IPS-15b (cell line): ENCODE results near the gene C5.
A peak's percentile ranks its signal among the peaks of the same experiment; 100 is the strongest.

Experiments used
- H3K27me3 ChIP-seq: one replicate; pipeline ENCODE4 v1.6.1; 2013; ENCODE audit warnings: low read length; ENCODE audit not compliant: control insufficient read depth, insufficient read depth
- H3K36me3 ChIP-seq: one replicate; pipeline ENCODE4 v1.6.1; 2013; ENCODE audit warnings: low read length; ENCODE audit not compliant: control insufficient read depth, insufficient read depth
- H3K4me1 ChIP-seq: one replicate; pipeline ENCODE4 v1.6.1; 2013; ENCODE audit warnings: mild to moderate bottlenecking, low read length; ENCODE audit not compliant: control insufficient read depth, insufficient read depth
- H3K4me3 ChIP-seq: one replicate; pipeline ENCODE4 v1.5.1; 2013; ENCODE audit warnings: low read depth, low read length
- H3K9ac ChIP-seq: one replicate; pipeline ENCODE4 v1.6.1; 2013; ENCODE audit warnings: low read depth, mild to moderate bottlenecking, low read length
- H3K9me3 ChIP-seq: one replicate; pipeline ENCODE4 v1.6.1; 2013; ENCODE audit warnings: mild to moderate bottlenecking, low read length; ENCODE audit not compliant: control insufficient read depth, insufficient read depth

Gene C5

GRCh38 chr9:120937596-120937995 is 112.5 kb downstream of the C5 start:
- peaks cover 13% of the 10 kb centered on the region for H3K4me1 ChIP-seq
- no peaks in the 10 kb centered on the region for H3K9me3 ChIP-seq
- H3K4me3 ChIP-seq = no peak overlapping the region
- no peaks in the 10 kb centered on the region for H3K36me3 ChIP-seq
- H3K9ac ChIP-seq = no peak overlapping the region
- H3K27me3 ChIP-seq = peaks cover 5% of the 10 kb centered on the region

GRCh38 chr9:120937127-120937526 is 112.9 kb downstream of the C5 start:
- H3K4me3 ChIP-seq = no peak overlapping the region
- H3K27me3 ChIP-seq = peaks cover 5% of the 10 kb centered on the region
- peaks cover 8% of the 10 kb centered on the region for H3K4me1 ChIP-seq
- no peaks in the 10 kb centered on the region for H3K9me3 ChIP-seq
- no peaks in the 10 kb centered on the region for H3K36me3 ChIP-seq
- no peak overlapping the region for H3K9ac ChIP-seq

GRCh38 chr9:120936764-120937122 is 113.3 kb downstream of the C5 start:
- Histone ChIP-seq H3K9ac (no peak overlapping the region), H3K4me1 (peaks cover 7% of the 10 kb centered on the region)

GRCh38 chr9:120936011-120936763 is 113.9 kb downstream of the C5 start:
- Histone ChIP-seq H3K4me1 (peaks cover 5% of the 10 kb centered on the region), H3K4me3 (no peak overlapping the region), H3K9me3 (no peaks in the 10 kb centered on the region), H3K27me3 (peaks cover 5% of the 10 kb centered on the region), H3K9ac (no peak overlapping the region), H3K36me3 (no peaks in the 10 kb centered on the region)

More at GRCh38 chr9:120936764-120937122, 113.3 kb downstream of the C5 start:
- no peaks in the 10 kb centered on the region for H3K9me3 ChIP-seq
- no peak overlapping the region for H3K4me3 ChIP-seq
- no peaks in the 10 kb centered on the region for H3K36me3 ChIP-seq
- peaks cover 5% of the 10 kb centered on the region for H3K27me3 ChIP-seq

- Histone ChIP-seq H3K4me1 (no peaks in the 10 kb centered on the region), H3K4me3 (no peak overlapping the region), H3K36me3 (no peaks in the 10 kb centered on the region), H3K9me3 (no peaks in the 10 kb centered on the region), H3K9ac (no peak overlapping the region), H3K27me3 (peaks cover 5% of the 10 kb centered on the region)
Measured at GRCh38 chr9:120935383-120935857, 114.7 kb downstream of the C5 start.

GRCh38 chr9:120934281-120934680 is 115.8 kb downstream of the C5 start:
- Histone ChIP-seq H3K4me1 (no peaks in the 10 kb centered on the region), H3K36me3 (no peaks in the 10 kb centered on the region), H3K27me3 (peaks cover 5% of the 10 kb centered on the region), H3K9ac (no peak overlapping the region), H3K9me3 (no peaks in the 10 kb centered on the region), H3K4me3 (no peak overlapping the region)

GRCh38 chr9:120933310-120934055 is 116.6 kb downstream of the C5 start:
- H3K9me3 ChIP-seq = no peaks in the 10 kb centered on the region
- H3K27me3 ChIP-seq = peaks cover 5% of the 10 kb centered on the region
- H3K36me3 ChIP-seq = no peaks in the 10 kb centered on the region
- H3K9ac ChIP-seq = no peak overlapping the region
- no peak overlapping the region for H3K4me3 ChIP-seq
- no peaks in the 10 kb centered on the region for H3K4me1 ChIP-seq

GRCh38 chr9:120932086-120932823 is 117.8 kb downstream of the C5 start:
- peaks cover 2% of the 10 kb centered on the region for H3K4me1 ChIP-seq
- no peak overlapping the region for H3K9ac ChIP-seq
- H3K9me3 ChIP-seq = no peaks in the 10 kb centered on the region
- peaks cover 13% of the 10 kb centered on the region for H3K27me3 ChIP-seq
- no peak overlapping the region for H3K4me3 ChIP-seq
- H3K36me3 ChIP-seq = no peaks in the 10 kb centered on the region

- Histone ChIP-seq H3K4me3 (no peak overlapping the region), H3K27me3 (peaks cover 18% of the 10 kb centered on the region), H3K9me3 (no peaks in the 10 kb centered on the region), H3K9ac (no peak overlapping the region), H3K4me1 (peaks cover 5% of the 10 kb centered on the region), H3K36me3 (no peaks in the 10 kb centered on the region)
Measured at GRCh38 chr9:120931231-120932085, 118.6 kb downstream of the C5 start.

- peaks cover 15% of the 10 kb centered on the region for H3K4me1 ChIP-seq
- H3K27me3 ChIP-seq = peaks cover 18% of the 10 kb centered on the region
- peak overlapping the region; percentile 60 for H3K4me3 ChIP-seq
- no peaks in the 10 kb centered on the region for H3K36me3 ChIP-seq
- H3K9me3 ChIP-seq = no peaks in the 10 kb centered on the region
- H3K9ac ChIP-seq = no peak overlapping the region
Measured at GRCh38 chr9:120929229-120929791, 120.8 kb downstream of the C5 start.
